Breast epithelium (tissue), 4 donors: Measurements from ENCODE around the gene SRC. TPM values are rescaled to one million over a fixed set of nuclear protein-coding genes. Genes with fewer than 3 reads are reported as not detected.

Experiments
- DNase-seq, 2 donors: peaks; one replicate each; pipeline ENCODE4 v3.0.0-alpha.2; 2019; ENCODE audit warnings: low spot score in 2 of 2
- H3K27ac ChIP-seq, 2 donors: fragments of 200-600 bp; sonication (generic) in 1 of 2; one replicate each; pipeline ENCODE4 v1.5.1; 2016 to 2019; ENCODE audit warnings: mild to moderate bottlenecking in 1 of 2
- H3K27me3 ChIP-seq, 2 donors: fragments of 200-600 bp; sonication (generic) in 1 of 2; one replicate each; pipeline versions ENCODE4 v1.5.1 to v1.6.0; 2017 to 2019; ENCODE audit warnings: control low read depth in 1 of 2, mild to moderate bottlenecking in 1 of 2
- H3K36me3 ChIP-seq: fragments of 200-600 bp; one replicate; pipeline ENCODE4 v1.5.1; 2019
- H3K4me1 ChIP-seq, 2 donors: fragments of 200-600 bp; sonication (generic); one replicate each; pipeline ENCODE4 v1.5.1; 2016 to 2019; ENCODE audit warnings: control low read depth in 1 of 2
- H3K4me3 ChIP-seq, 3 donors: fragments of 200-600 bp; sonication (generic); 1 replicate in 2 of 3; 2 replicates in 1 of 3; pipeline ENCODE4 v1.5.1; 2016 to 2019; ENCODE audit warnings: mild to moderate bottlenecking in 3 of 3, moderate library complexity in 2 of 3
- H3K9me3 ChIP-seq, 2 donors: fragments of 200-600 bp; sonication (generic) in 1 of 2; one replicate each; pipeline ENCODE4 v1.5.1; 2016 to 2019; ENCODE audit warnings: control low read depth in 1 of 2
- POLR2A ChIP-seq: fragments of 450-650 bp; IDR thresholded peaks from one replicate; pipeline ENCODE4 v1.6.1; 2016; ENCODE audit warnings: antibody characterized with exemption, mild to moderate bottlenecking, moderate library complexity
- POLR2AphosphoS5 ChIP-seq, 3 donors: sonication (generic); formaldehyde crosslinking; IDR thresholded peaks; one replicate each; pipeline ENCODE4 v1.6.1; 2017; ENCODE audit warnings: antibody characterized with exemption in 3 of 3
- intact Hi-C: fragments of 100-400 bp; cut with DNase I; formaldehyde crosslinking; loops from one replicate; pipeline ENCODE4 v1.15.1; 2023; ENCODE audit warnings: low total_unique reads
- total RNA-seq, 3 donors: library from RNA; depleted of rRNA; stranded (reverse); fragments of >200 nt; gene quantifications; one replicate each; pipeline ENCODE4 v1.1.0, GENCODE V29; 2016
- TF ChIP-seq, protein P1 (sequence below), 3 donors: fragments of 450-650 bp; IDR thresholded peaks; one replicate each; pipeline ENCODE4 v1.5.1; 2016 to 2017; ENCODE audit warnings: antibody characterized with exemption in 3 of 3, mild to moderate bottlenecking in 3 of 3, moderate library complexity in 3 of 3

Gene SRC
- total RNA-seq, 3 donors from 2014 or later: 12.8 to 25.6 (median 20.6) TPM

DNA sequence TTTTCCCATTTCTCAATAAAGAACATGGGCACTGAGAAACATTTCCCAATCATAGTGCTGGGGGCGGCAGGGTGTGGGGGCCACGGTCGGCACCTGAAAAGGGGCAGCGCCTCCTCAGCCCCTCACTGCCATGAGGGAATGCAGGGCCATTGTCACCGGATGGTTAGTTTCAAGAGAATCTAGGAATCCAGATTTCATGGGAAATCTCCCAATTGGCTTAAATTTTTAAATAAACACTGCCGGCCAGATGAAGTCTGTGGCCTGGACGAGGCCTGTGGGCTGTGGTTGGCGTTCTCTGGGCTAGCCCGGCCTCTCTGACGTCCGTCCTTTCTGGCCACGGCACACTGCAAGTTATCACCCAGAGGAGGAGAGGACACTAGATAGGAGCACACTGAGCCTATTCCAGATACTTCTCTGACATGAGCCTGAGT lies 30.9 kb upstream of the SRC start:
- peak in 2 of 3 donors; percentile 26 to 38 for TF ChIP-seq POLR2AphosphoS5 (IDR thresholded peaks at IDR 0.05)
- TF ChIP-seq, protein P1, sequence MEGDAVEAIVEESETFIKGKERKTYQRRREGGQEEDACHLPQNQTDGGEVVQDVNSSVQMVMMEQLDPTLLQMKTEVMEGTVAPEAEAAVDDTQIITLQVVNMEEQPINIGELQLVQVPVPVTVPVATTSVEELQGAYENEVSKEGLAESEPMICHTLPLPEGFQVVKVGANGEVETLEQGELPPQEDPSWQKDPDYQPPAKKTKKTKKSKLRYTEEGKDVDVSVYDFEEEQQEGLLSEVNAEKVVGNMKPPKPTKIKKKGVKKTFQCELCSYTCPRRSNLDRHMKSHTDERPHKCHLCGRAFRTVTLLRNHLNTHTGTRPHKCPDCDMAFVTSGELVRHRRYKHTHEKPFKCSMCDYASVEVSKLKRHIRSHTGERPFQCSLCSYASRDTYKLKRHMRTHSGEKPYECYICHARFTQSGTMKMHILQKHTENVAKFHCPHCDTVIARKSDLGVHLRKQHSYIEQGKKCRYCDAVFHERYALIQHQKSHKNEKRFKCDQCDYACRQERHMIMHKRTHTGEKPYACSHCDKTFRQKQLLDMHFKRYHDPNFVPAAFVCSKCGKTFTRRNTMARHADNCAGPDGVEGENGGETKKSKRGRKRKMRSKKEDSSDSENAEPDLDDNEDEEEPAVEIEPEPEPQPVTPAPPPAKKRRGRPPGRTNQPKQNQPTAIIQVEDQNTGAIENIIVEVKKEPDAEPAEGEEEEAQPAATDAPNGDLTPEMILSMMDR (IDR thresholded peaks at IDR 0.05): no peak
- no peaks in the 10 kb centered on the region for H3K27me3 ChIP-seq
- H3K4me1 ChIP-seq: peaks cover 11 to 33% of the 10 kb centered on the region in 2 donors
- H3K27ac ChIP-seq: peak overlapping the region; percentile 83 to 95
- peak overlapping the region in 1 of 3 donors; percentile 1 for H3K4me3 ChIP-seq
- intact Hi-C loops: no loop called here
- no peaks in the 10 kb centered on the region for H3K9me3 ChIP-seq
- DNase-seq: no peak
- no peaks in the 10 kb centered on the region for H3K36me3 ChIP-seq

GRCh38 chr20:37315452-37316110 lies 30.4 kb upstream of the SRC start:
- peak overlapping the region in 1 of 3 donors; percentile 1 for H3K4me3 ChIP-seq
- intact Hi-C loops: no loop called here
- no peak for DNase-seq

GRCh38 chr20:37316116-37316774 lies 29.7 kb upstream of the SRC start:
- Histone ChIP-seq H3K27me3 (no peaks in the 10 kb centered on the region), H3K36me3 (no peaks in the 10 kb centered on the region), H3K9me3 (no peaks in the 10 kb centered on the region), H3K27ac (peak overlapping the region; percentile 83 to 95), H3K4me3 (no peak overlapping the region), H3K4me1 (peaks cover 11 to 21% of the 10 kb centered on the region in 2 donors)
- DNase-seq: no peak
- TF ChIP-seq POLR2AphosphoS5 (IDR thresholded peaks at IDR 0.05) (no peak), POLR2A (no peak)
- TF ChIP-seq, protein P1 (IDR thresholded peaks at IDR 0.05): no peak
- intact Hi-C loops: no loop called here

More at GRCh38 chr20:37315452-37316110, 30.4 kb upstream of the SRC start:
- no peaks in the 10 kb centered on the region for H3K27me3 ChIP-seq
- peak overlapping the region; percentile 83 to 95 for H3K27ac ChIP-seq
- no peaks in the 10 kb centered on the region for H3K36me3 ChIP-seq
- TF ChIP-seq POLR2A (no peak), POLR2AphosphoS5 (IDR thresholded peaks at IDR 0.05) (no peak)
- TF ChIP-seq, protein P1 (IDR thresholded peaks at IDR 0.05): no peak
- H3K4me1 ChIP-seq: peaks cover 11 to 27% of the 10 kb centered on the region in 2 donors
- H3K9me3 ChIP-seq: no peaks in the 10 kb centered on the region

GRCh38 chr20:37316775-37317170 lies 29.2 kb upstream of the SRC start:
- Histone ChIP-seq H3K9me3 (no peaks in the 10 kb centered on the region), H3K27ac (peak overlapping the region in 1 of 2 donors; percentile 95), H3K27me3 (no peaks in the 10 kb centered on the region), H3K36me3 (no peaks in the 10 kb centered on the region), H3K4me3 (no peak overlapping the region), H3K4me1 (peaks cover 11 to 20% of the 10 kb centered on the region in 2 donors)
- intact Hi-C loops: no loop called here
- no peak for TF ChIP-seq POLR2A
- no peak for TF ChIP-seq POLR2AphosphoS5 (IDR thresholded peaks at IDR 0.05)
- TF ChIP-seq, protein P1 (IDR thresholded peaks at IDR 0.05): no peak
- DNase-seq: no peak

DNA sequence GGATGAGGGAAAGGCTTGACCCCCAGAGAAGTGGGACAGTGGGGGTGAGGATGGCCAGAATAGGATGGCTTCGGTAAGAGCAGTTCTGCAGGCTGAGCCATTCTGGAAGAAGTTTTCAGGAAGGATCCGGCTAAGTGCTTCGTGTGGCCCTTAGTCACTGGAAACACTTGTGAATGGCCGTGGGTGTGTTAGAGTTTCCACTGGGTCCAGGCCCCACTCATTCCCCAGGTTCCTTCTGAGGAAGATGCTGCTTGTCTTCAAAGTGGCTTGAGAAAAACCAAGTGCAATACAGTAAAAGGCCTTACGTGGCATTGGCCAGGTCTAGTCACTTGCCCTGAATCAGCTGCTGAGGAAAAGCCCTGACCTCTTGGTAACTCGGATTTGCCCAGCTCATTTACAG lies 28.6 kb upstream of the SRC start:
- no peaks in the 10 kb centered on the region for H3K36me3 ChIP-seq
- peaks cover 11 to 20% of the 10 kb centered on the region in 2 donors for H3K4me1 ChIP-seq
- intact Hi-C loops: no loop called here
- no peak for TF ChIP-seq POLR2AphosphoS5 (IDR thresholded peaks at IDR 0.05)
- TF ChIP-seq POLR2A: no peak
- TF ChIP-seq, protein P1 (IDR thresholded peaks at IDR 0.05): no peak
- H3K27ac ChIP-seq: peak overlapping the region in 1 of 2 donors; percentile 1
- DNase-seq: no peak
- H3K4me3 ChIP-seq: no peak overlapping the region
- no peaks in the 10 kb centered on the region for H3K9me3 ChIP-seq
- no peaks in the 10 kb centered on the region for H3K27me3 ChIP-seq
